CD4-positive, alpha-beta memory T cell (primary cell): ENCODE measurements around the gene PRLR. TPM values are rescaled to one million over a fixed set of nuclear protein-coding genes. Genes with fewer than 3 reads are reported as not detected.
A peak's percentile ranks its signal among the peaks of the same experiment; 100 is the strongest.

ENCODE experiments used
- CTCF ChIA-PET: fragments of 350-600 bp; sonication (Branson Sonifier 250); formaldehyde crosslinking; loops from one replicate; lab custom pipeline; 2021; ENCODE audit warnings: inconsistent platforms; ENCODE audit not compliant: partially characterized antibody; lab: Charles Lee
- POLR2A ChIA-PET: fragments of 350-600 bp; sonication (Branson Sonifier 250); formaldehyde crosslinking; loops from one replicate; lab custom pipeline; 2021; ENCODE audit not compliant: partially characterized antibody; lab: Charles Lee
- DNase-seq, 5 donors: peaks; one replicate each; pipeline versions ENCODE4 v3.0.0 to v3.0.0-alpha.2; 2020 to 2022; ENCODE audit warnings: mixed read lengths in 1 of 5
- H3K27ac ChIP-seq: one replicate; pipeline ENCODE4 v1.7.0; 2013; ENCODE audit warnings: low read depth, low read length
- H3K27me3 ChIP-seq: 2 replicates; pipeline ENCODE4 v1.7.0; 2013; ENCODE audit warnings: mild to moderate bottlenecking, low read length, moderate library complexity; ENCODE audit not compliant: insufficient read depth
- H3K36me3 ChIP-seq: 2 replicates; pipeline ENCODE4 v1.7.0; 2013; ENCODE audit warnings: mild to moderate bottlenecking, low read length, moderate library complexity; ENCODE audit not compliant: insufficient read depth
- H3K4me1 ChIP-seq: 2 replicates; pipeline ENCODE4 v1.7.0; 2013; ENCODE audit warnings: mild to moderate bottlenecking, low read length, moderate library complexity; ENCODE audit not compliant: insufficient read depth
- H3K4me3 ChIP-seq, 2 donors: one replicate each; pipeline ENCODE4 v1.7.0; 2013; ENCODE audit warnings: low read length in 2 of 2, mild to moderate bottlenecking in 1 of 2
- H3K9me3 ChIP-seq, 2 donors: one replicate each; pipeline ENCODE4 v1.7.0; 2013; ENCODE audit warnings: low read length in 2 of 2, control low read depth in 1 of 2; ENCODE audit not compliant: control insufficient read depth in 1 of 2
- H3K27ac Mint-ChIP-seq, 7 donors: one replicate each; pipeline ENCODE4 v1.8.0; 2020 to 2021; ENCODE audit warnings: mixed read lengths in 7 of 7, mild to moderate bottlenecking in 6 of 7, inconsistent platforms in 3 of 7, moderate library complexity in 3 of 7
- H3K27me3 Mint-ChIP-seq, 2 donors: one replicate each; pipeline ENCODE4 v1.8.0; 2020 to 2021; ENCODE audit warnings: mixed read lengths in 2 of 2
- H3K36me3 Mint-ChIP-seq, 2 donors: one replicate each; pipeline ENCODE4 v1.8.0; 2020 to 2021; ENCODE audit warnings: mixed read lengths in 2 of 2, inconsistent platforms in 1 of 2, mild to moderate bottlenecking in 1 of 2
- H3K4me1 Mint-ChIP-seq, 4 donors: one replicate each; pipeline ENCODE4 v1.8.0; 2020 to 2021; ENCODE audit warnings: mixed read lengths in 4 of 4, mild to moderate bottlenecking in 1 of 4
- H3K4me3 Mint-ChIP-seq, 8 donors: one replicate each; pipeline ENCODE4 v1.8.0; 2020 to 2021; ENCODE audit warnings: mixed read lengths in 8 of 8, mild to moderate bottlenecking in 7 of 8, moderate library complexity in 6 of 8, inconsistent platforms in 3 of 8
- H3K9me3 Mint-ChIP-seq, 8 donors: one replicate each; pipeline ENCODE4 v1.8.0; 2020 to 2021; ENCODE audit warnings: mixed read lengths in 8 of 8, mild to moderate bottlenecking in 5 of 8, inconsistent platforms in 3 of 8, moderate library complexity in 1 of 8
- intact Hi-C: fragments of 100-400 bp; cut with micrococcal nuclease; formaldehyde crosslinking; loops from one replicate; pipeline ENCODE4 v1.15.1; 2023
- polyA plus RNA-seq, 2 donors: library from polyadenylated mRNA; unstranded; fragments of 300-500 nt; fragmentation: Illumina TruSeq; gene quantifications; one replicate each; pipeline ENCODE4 v1.2.3, GENCODE V29; 2021
- total RNA-seq, 2 experiments: library from RNA; stranded (reverse); gene quantifications; one replicate each; pipeline ENCODE4 v1.2.3, GENCODE V29; 2021

Gene PRLR
- total and polyA plus RNA-seq, 4 experiments from 2014 or later, result not detected

DNA sequence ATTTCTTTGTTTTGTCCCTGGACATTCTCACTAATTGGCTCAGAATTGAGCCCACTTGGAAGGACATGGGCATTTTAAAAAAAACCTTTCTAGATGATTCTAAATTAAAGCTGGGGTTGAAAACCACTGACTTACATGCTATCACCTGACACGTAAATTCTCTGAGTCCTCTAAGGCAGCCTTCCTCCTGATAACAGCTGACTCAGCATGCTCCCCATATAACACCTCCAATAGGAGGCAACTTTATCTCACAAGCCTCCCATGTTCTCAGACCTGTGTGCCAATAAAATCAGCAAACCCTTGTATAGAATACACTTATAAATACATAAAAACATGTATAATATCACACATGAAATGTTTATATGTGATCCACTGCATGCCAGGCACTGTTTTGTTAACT, 133.4 kb downstream of the PRLR start:
- Histone ChIP-seq H3K9me3 (no peaks in the 10 kb centered on the region), H3K4me1 (no peaks in the 10 kb centered on the region), H3K27ac (no peak overlapping the region), H3K36me3 (no peaks in the 10 kb centered on the region), H3K4me3 (no peak overlapping the region), H3K27me3 (no peaks in the 10 kb centered on the region)
- CTCF ChIA-PET, result interaction anchor here (1.0 kb wide), 1 partner anchor 830 kb away, joined by 3 read pairs; no protein-coding TSS in a partner anchor
- POLR2A ChIA-PET, result no interaction called here
- no peaks in the 10 kb centered on the region for H3K36me3 Mint-ChIP-seq
- no peaks in the 10 kb centered on the region for H3K4me1 Mint-ChIP-seq
- H3K27ac Mint-ChIP-seq, result no peak overlapping the region
- H3K4me3 Mint-ChIP-seq, result no peak overlapping the region
- intact Hi-C loops, result no loop called here
- peaks cover 1 to 5% of the 10 kb centered on the region in 2 donors for H3K27me3 Mint-ChIP-seq
- H3K9me3 Mint-ChIP-seq, result peaks cover 0 to under 1% (median 0%) of the 10 kb centered on the region in 8 donors
- DNase-seq, result no peak

DNA sequence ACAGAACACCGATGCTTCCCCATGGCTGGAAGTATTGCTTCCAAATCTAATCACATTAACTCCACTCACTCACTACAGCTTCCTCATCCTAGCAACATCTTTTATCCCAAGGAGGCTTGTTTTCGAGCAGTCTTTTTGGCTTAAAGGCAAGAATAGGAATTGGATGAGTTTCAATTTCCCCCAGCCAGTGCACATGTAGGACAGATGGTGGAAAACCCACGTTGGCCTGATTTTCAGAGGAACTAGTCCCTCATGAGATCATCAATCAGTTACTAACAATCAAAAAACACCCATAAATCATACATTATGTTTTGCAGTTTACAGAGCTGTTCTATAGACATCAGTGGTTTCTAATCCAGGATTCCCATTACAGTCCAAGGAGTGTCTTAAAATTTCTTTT, 134.1 kb downstream of the PRLR start:
- no peaks in the 10 kb centered on the region for H3K36me3 Mint-ChIP-seq
- Histone ChIP-seq H3K4me3 (no peak overlapping the region), H3K27ac (no peak overlapping the region), H3K4me1 (no peaks in the 10 kb centered on the region), H3K27me3 (no peaks in the 10 kb centered on the region), H3K9me3 (no peaks in the 10 kb centered on the region), H3K36me3 (no peaks in the 10 kb centered on the region)
- POLR2A ChIA-PET, result no interaction called here
- no peaks in the 10 kb centered on the region for H3K9me3 Mint-ChIP-seq
- peaks cover 0 to 2% of the 10 kb centered on the region in 2 donors for H3K27me3 Mint-ChIP-seq
- intact Hi-C loops, result no loop called here
- no peak overlapping the region for H3K4me3 Mint-ChIP-seq
- CTCF ChIA-PET, result no interaction called here
- H3K4me1 Mint-ChIP-seq, result no peaks in the 10 kb centered on the region
- no peak overlapping the region for H3K27ac Mint-ChIP-seq
- no peak for DNase-seq

DNA sequence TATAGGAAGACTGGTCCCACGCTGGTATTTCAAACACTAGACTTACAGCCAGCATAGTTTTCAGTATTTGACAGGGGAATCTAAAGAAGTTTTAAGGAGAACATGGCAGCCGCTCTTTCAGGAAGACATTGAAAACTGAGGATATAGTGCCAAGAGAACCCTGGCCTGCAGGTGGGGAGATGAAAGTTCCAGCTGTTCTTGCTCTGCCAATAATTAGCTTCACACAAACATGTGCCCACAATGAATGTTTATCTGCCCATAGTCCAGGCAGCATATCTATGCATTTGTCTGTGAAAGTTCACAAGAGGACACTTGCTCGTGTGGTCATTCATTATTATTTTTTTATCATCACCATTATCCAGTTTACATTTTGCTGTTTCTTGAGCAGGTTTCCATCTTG, 134.9 kb downstream of the PRLR start:
- no peaks in the 10 kb centered on the region for H3K36me3 ChIP-seq
- H3K27ac ChIP-seq, result no peak overlapping the region
- ChIA-PET CTCF (no interaction called here), POLR2A (no interaction called here)
- H3K9me3 ChIP-seq, result no peaks in the 10 kb centered on the region
- Mint-ChIP-seq H3K4me3 (no peak overlapping the region), H3K27ac (no peak overlapping the region), H3K36me3 (no peaks in the 10 kb centered on the region), H3K4me1 (no peaks in the 10 kb centered on the region), H3K27me3 (no peaks in the 10 kb centered on the region), H3K9me3 (no peaks in the 10 kb centered on the region)
- intact Hi-C loops, result no loop called here
- no peaks in the 10 kb centered on the region for H3K4me1 ChIP-seq
- no peaks in the 10 kb centered on the region for H3K27me3 ChIP-seq
- no peak overlapping the region for H3K4me3 ChIP-seq
- no peak for DNase-seq

DNA sequence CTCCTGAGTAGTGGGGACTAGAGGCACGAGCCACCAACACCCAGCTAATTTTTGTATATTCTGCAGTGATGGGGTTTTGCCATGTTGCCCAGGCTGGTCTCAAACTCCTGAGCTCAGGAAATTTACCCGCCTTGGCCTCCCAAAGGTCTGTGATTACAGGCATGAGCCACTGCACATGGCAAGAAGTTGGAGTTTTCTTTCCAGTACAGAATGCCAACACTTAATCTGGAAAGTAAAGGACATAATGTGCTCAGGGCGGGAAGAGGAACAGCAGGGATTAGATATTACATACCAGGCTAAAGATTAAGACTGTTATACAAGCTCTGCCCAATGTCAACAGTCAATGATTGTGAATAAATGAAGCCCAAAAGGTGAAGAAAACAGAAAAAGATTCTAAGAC, 135.3 kb downstream of the PRLR start:
- ChIA-PET POLR2A (no interaction called here), CTCF (no interaction called here)
- no peak for DNase-seq
- Mint-ChIP-seq H3K4me3 (no peak overlapping the region), H3K36me3 (no peaks in the 10 kb centered on the region), H3K4me1 (no peaks in the 10 kb centered on the region), H3K27me3 (no peaks in the 10 kb centered on the region), H3K9me3 (no peaks in the 10 kb centered on the region), H3K27ac (no peak overlapping the region)
- Histone ChIP-seq H3K27me3 (no peaks in the 10 kb centered on the region), H3K4me1 (no peaks in the 10 kb centered on the region), H3K36me3 (no peaks in the 10 kb centered on the region), H3K4me3 (no peak overlapping the region), H3K27ac (no peak overlapping the region), H3K9me3 (no peaks in the 10 kb centered on the region)
- intact Hi-C loops, result no loop called here

DNA sequence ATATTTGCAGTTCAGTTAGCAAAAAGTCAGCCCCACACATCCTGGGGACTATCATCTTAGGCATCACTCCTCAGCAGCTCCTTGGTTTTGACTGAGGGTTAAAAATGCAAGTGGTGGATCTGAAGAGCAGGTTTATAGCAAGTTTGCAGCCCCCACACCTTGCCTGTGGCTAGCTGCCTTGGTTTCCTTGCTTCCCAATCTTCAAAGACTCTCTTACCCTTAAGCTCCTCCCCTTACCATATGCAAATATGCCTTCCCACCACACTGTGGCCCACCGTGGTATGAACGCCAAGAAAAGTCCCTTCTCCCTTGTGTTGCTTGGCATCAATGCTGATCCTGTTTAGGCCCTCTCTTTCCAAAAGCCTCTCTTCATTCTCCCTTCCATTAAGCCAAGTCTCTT, 137.6 kb downstream of the PRLR start:
- Mint-ChIP-seq H3K36me3 (no peaks in the 10 kb centered on the region), H3K4me1 (no peaks in the 10 kb centered on the region), H3K4me3 (no peak overlapping the region), H3K27ac (no peak overlapping the region), H3K9me3 (no peaks in the 10 kb centered on the region), H3K27me3 (peaks cover 2 to 4% of the 10 kb centered on the region in 2 donors)
- Histone ChIP-seq H3K9me3 (no peaks in the 10 kb centered on the region), H3K4me1 (no peaks in the 10 kb centered on the region), H3K4me3 (no peak overlapping the region), H3K27ac (no peak overlapping the region), H3K27me3 (no peaks in the 10 kb centered on the region), H3K36me3 (no peaks in the 10 kb centered on the region)
- ChIA-PET POLR2A (no interaction called here), CTCF (interaction anchor here (7.6 kb wide), 1 partner anchor 833 kb away, joined by 121 read pairs; no protein-coding TSS in a partner anchor)
- intact Hi-C loops, result no loop called here
- DNase-seq, result no peak

DNA sequence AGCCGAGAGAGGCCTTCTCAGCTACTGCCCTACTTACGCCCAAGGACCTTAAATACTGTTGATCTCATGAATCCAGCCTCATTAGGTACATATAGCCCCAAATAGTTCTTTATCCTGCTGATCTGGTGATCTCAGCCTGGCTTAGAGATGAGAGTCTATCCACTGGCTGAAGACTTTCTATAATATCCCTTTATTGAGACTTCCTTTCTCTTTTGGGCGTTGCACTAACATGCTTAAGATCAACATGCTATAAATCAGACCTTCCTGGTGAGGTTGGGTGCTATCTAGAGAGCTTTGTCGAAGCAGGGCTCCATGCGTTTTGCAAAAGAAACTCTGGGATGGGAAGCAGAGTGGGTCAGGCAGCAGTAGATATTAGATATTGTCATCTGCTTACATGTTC, 138.6 kb downstream of the PRLR start:
- no peak overlapping the region for H3K27ac ChIP-seq
- H3K4me1 Mint-ChIP-seq, result no peaks in the 10 kb centered on the region
- H3K9me3 ChIP-seq, result no peaks in the 10 kb centered on the region
- H3K27me3 Mint-ChIP-seq, result peaks cover 2 to 4% of the 10 kb centered on the region in 2 donors
- H3K27ac Mint-ChIP-seq, result no peak overlapping the region
- no peak for DNase-seq
- H3K4me3 Mint-ChIP-seq, result no peak overlapping the region
- H3K27me3 ChIP-seq, result no peaks in the 10 kb centered on the region
- H3K9me3 Mint-ChIP-seq, result no peaks in the 10 kb centered on the region
- ChIA-PET POLR2A (no interaction called here), CTCF (interaction anchor here (7.6 kb wide), 1 partner anchor 834 kb away, joined by 121 read pairs; no protein-coding TSS in a partner anchor)
- H3K36me3 Mint-ChIP-seq, result no peaks in the 10 kb centered on the region
- H3K36me3 ChIP-seq, result no peaks in the 10 kb centered on the region
- H3K4me3 ChIP-seq, result no peak overlapping the region
- intact Hi-C loops, result no loop called here
- no peaks in the 10 kb centered on the region for H3K4me1 ChIP-seq

DNA sequence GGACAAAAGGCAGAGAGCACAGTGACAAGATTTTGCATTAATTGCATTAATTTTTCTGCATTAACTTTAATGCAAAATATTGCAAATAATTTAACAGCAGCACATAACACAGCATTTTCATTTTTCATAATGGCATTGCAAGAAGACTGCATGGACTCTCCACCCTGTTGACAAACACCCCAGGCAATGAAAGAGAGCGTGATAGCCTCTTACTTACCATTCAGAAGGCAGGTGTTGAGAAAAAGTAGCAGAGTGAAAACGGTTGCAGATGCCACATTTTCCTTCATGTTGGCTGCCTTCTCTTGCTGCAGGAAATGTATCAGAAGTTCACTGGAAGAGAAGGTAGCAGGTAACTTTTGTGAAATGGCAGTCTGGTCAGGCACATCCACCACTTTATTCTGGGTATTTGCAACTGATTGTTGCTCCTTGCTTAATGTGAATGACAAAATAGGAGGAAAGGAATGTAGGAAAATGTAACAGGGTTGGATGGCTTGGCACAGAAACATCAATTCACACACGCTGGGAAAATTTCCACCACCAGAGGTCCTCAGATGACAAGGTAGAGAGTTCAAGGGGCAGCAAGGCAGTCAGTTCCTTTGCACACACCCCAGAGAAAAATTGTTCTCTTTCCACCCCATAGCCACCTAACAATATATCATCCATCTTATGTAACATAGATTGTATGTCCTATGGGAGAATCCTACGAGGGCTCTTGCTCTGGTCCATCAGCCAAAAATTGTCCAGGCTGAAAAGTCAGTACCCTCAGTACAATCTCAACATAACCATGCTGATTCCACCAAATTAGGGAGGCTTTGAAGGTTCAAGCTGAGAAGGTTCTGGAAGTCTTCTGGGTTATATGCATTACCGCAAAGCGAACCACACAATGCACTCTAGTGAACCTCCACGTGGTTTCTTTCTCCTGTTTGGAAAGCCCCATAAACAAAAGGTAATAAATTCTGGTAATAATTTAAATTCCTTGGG, 140.7 kb downstream of the PRLR start:
- Histone ChIP-seq H3K27me3 (no peaks in the 10 kb centered on the region), H3K36me3 (no peaks in the 10 kb centered on the region), H3K9me3 (no peaks in the 10 kb centered on the region), H3K27ac (no peak overlapping the region), H3K4me1 (no peaks in the 10 kb centered on the region), H3K4me3 (no peak overlapping the region)
- Mint-ChIP-seq H3K9me3 (no peaks in the 10 kb centered on the region), H3K36me3 (no peaks in the 10 kb centered on the region), H3K4me1 (no peaks in the 10 kb centered on the region), H3K27me3 (peaks cover 4 to 5% of the 10 kb centered on the region in 2 donors), H3K27ac (peak overlapping the region in 1 of 7 donors; percentile 32), H3K4me3 (no peak overlapping the region)
- ChIA-PET POLR2A (no interaction called here), CTCF (interaction anchor here (7.6 kb wide), 1 partner anchor 836 kb away, joined by 121 read pairs; no protein-coding TSS in a partner anchor)
- peak; percentile 44 to 53 (median 46) for DNase-seq
- intact Hi-C loops, result loop anchor here (1.0 to 10.0 kb wide), 5 partner anchors 94 to 685 kb away; partner anchors contain the start of gene SPEF2
